ENCODE measurements around the gene CFAP74.

DNA sequence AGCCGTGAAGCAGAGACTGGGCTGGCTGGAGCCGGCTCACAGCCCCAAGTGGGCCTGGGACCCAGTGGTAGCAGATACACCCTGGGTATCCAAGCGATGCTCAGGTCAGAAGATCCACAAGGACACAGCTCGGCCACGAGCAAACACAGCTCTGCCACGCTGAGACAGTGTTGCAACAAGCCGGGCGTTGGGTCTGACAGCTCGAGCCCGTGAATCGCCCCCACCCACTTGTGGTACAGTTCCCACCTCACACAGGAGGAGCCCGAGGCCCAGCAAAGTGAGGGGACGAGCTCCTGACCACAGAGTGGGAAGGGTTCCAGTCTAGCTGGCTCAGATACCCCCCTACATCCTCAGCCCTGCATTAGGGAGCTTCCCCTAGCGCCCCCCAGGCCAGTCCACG lies 37.7 kb upstream of the CFAP74 start:
- TF ChIP-seq POLR2A (IDR thresholded peaks at IDR 0.05): no peak
- TF ChIP-seq, protein P1, sequence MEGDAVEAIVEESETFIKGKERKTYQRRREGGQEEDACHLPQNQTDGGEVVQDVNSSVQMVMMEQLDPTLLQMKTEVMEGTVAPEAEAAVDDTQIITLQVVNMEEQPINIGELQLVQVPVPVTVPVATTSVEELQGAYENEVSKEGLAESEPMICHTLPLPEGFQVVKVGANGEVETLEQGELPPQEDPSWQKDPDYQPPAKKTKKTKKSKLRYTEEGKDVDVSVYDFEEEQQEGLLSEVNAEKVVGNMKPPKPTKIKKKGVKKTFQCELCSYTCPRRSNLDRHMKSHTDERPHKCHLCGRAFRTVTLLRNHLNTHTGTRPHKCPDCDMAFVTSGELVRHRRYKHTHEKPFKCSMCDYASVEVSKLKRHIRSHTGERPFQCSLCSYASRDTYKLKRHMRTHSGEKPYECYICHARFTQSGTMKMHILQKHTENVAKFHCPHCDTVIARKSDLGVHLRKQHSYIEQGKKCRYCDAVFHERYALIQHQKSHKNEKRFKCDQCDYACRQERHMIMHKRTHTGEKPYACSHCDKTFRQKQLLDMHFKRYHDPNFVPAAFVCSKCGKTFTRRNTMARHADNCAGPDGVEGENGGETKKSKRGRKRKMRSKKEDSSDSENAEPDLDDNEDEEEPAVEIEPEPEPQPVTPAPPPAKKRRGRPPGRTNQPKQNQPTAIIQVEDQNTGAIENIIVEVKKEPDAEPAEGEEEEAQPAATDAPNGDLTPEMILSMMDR (IDR thresholded peaks at IDR 0.05): no peak

Data from testis (tissue), 2 donors.